Cortex of kidney (tissue), 1 donor: Measurements from ENCODE around the gene MACROD2.

Experiments
- DNase-seq: peaks from one replicate; lab custom pipeline; 2025; lab: John Stamatoyannopoulos, UW

Gene MACROD2

GRCh38 chr20:15674253-15675060 lies 1679.1 kb downstream of the MACROD2 start:
- DNase-seq, result no peak

- DNase-seq, result no peak
Observed at GRCh38 chr20:15675061-15675514, 1679.8 kb downstream of the MACROD2 start.

- no peak for DNase-seq
Observed at GRCh38 chr20:15675813-15676484, 1680.6 kb downstream of the MACROD2 start.

GRCh38 chr20:15676815-15677214 lies 1681.5 kb downstream of the MACROD2 start:
- no peak for DNase-seq

- DNase-seq, result no peak
Observed at GRCh38 chr20:15682690-15683089, 1687.4 kb downstream of the MACROD2 start.

GRCh38 chr20:15692570-15692969 lies 1697.3 kb downstream of the MACROD2 start:
- no peak for DNase-seq

GRCh38 chr20:15699431-15700146 lies 1704.3 kb downstream of the MACROD2 start:
- no peak for DNase-seq

- no peak for DNase-seq
Observed at GRCh38 chr20:15700147-15700765, 1704.9 kb downstream of the MACROD2 start.

- no peak for DNase-seq
Observed at GRCh38 chr20:15702161-15702560, 1706.8 kb downstream of the MACROD2 start.

- no peak for DNase-seq
Observed at GRCh38 chr20:15703171-15703911, 1708.0 kb downstream of the MACROD2 start.

- DNase-seq, result no peak
Observed at GRCh38 chr20:15705975-15706374, 1710.7 kb downstream of the MACROD2 start.

GRCh38 chr20:15706719-15707118 lies 1711.4 kb downstream of the MACROD2 start:
- no peak for DNase-seq

GRCh38 chr20:15708984-15709598 lies 1713.8 kb downstream of the MACROD2 start:
- no peak for DNase-seq

- no peak for DNase-seq
Observed at GRCh38 chr20:15710636-15711035, 1715.3 kb downstream of the MACROD2 start.

GRCh38 chr20:15711177-15711576 lies 1715.9 kb downstream of the MACROD2 start:
- no peak for DNase-seq

- no peak for DNase-seq
Observed at GRCh38 chr20:15716256-15716655, 1720.9 kb downstream of the MACROD2 start.

GRCh38 chr20:15726416-15726815 lies 1731.1 kb downstream of the MACROD2 start:
- DNase-seq, result no peak

GRCh38 chr20:15734052-15734451 lies 1738.7 kb downstream of the MACROD2 start:
- no peak for DNase-seq

- DNase-seq, result no peak
Observed at GRCh38 chr20:15739035-15739434, 1743.7 kb downstream of the MACROD2 start.

- DNase-seq, result no peak
Observed at GRCh38 chr20:15740046-15740775, 1744.9 kb downstream of the MACROD2 start.
